ENCODE data around the gene KCP.

GRCh38 chr7:128838981-128839731, 71.4 kb downstream of the KCP start:
- TF ChIP-seq CTCF (IDR thresholded peaks at IDR 0.05), result no peak
- no peak for TF ChIP-seq ZFX (IDR thresholded peaks at IDR 0.05; ENCODE audit: borderline replicate concordance)

Data from 22Rv1 (cell line).